CD4-positive, alpha-beta T cell (primary cell): ENCODE data around the gene MLEC. TPM values are rescaled to one million over a fixed set of nuclear protein-coding genes. Genes with fewer than 3 reads are reported as not detected.

Experiments used
- ATAC-seq: fragments of 200-7000 bp; cut with Tn5 transposase; one replicate; pipeline ENCODE4 v1.10.0; 2022; ENCODE audit warnings: mild to moderate bottlenecking; ENCODE audit not compliant: poor library complexity
- CTCF ChIA-PET: fragments of 350-600 bp; sonication (Branson Sonifier 250); formaldehyde crosslinking; loops from one replicate; lab custom pipeline; 2021; ENCODE audit warnings: antibody characterized with exemption, inconsistent platforms; lab: Charles Lee
- POLR2A ChIA-PET: fragments of 350-600 bp; sonication (Branson Sonifier 250); formaldehyde crosslinking; loops from one replicate; lab custom pipeline; 2021; ENCODE audit warnings: antibody characterized with exemption, inconsistent platforms; lab: Charles Lee
- DNase-seq, 14 experiments: peaks; one replicate each; pipeline ENCODE4 v3.0.0-alpha.2; 2013 to 2020; ENCODE audit warnings: mixed read lengths in 2 of 14
- H3K27ac ChIP-seq, 2 donors: one replicate each; pipeline versions ENCODE4 v1.5.1 to v1.7.0; 2013; ENCODE audit warnings: low read length in 2 of 2, low read depth in 1 of 2, mild to moderate bottlenecking in 1 of 2
- H3K27me3 ChIP-seq, 2 experiments: 1 replicate in 1 of 2; 2 replicates in 1 of 2; pipeline versions ENCODE4 v1.6.1 to v1.7.0; 2013; ENCODE audit warnings: low read length in 2 of 2, control low read depth in 1 of 2, mild to moderate bottlenecking in 1 of 2, moderate library complexity in 1 of 2; ENCODE audit not compliant: insufficient read depth in 2 of 2, control insufficient read depth in 1 of 2
- H3K36me3 ChIP-seq: one replicate; pipeline ENCODE4 v1.6.1; 2013; ENCODE audit warnings: low read length, control low read depth; ENCODE audit not compliant: insufficient read depth
- H3K4me1 ChIP-seq: one replicate; pipeline ENCODE4 v1.6.1; 2013; ENCODE audit warnings: low read length, control low read depth; ENCODE audit not compliant: insufficient read depth
- H3K4me3 ChIP-seq: one replicate; pipeline ENCODE4 v1.5.1; 2013; ENCODE audit warnings: mild to moderate bottlenecking, low read length, moderate library complexity
- H3K9me3 ChIP-seq, 2 experiments: 1 replicate in 1 of 2; 2 replicates in 1 of 2; pipeline versions ENCODE4 v1.6.1 to v1.7.0; 2013; ENCODE audit warnings: low read length in 2 of 2, mild to moderate bottlenecking in 2 of 2, control low read depth in 1 of 2, moderate library complexity in 1 of 2; ENCODE audit not compliant: control insufficient read depth in 1 of 2, insufficient read depth in 1 of 2
- H3K27ac Mint-ChIP-seq: one replicate; pipeline ENCODE4 v1.8.0; 2020; ENCODE audit warnings: mixed read lengths
- H3K27me3 Mint-ChIP-seq: one replicate; pipeline ENCODE4 v1.8.0; 2021; ENCODE audit warnings: mixed read lengths
- H3K36me3 Mint-ChIP-seq: one replicate; pipeline ENCODE4 v1.8.0; 2021; ENCODE audit warnings: low read depth, mixed read lengths
- H3K4me1 Mint-ChIP-seq: one replicate; pipeline ENCODE4 v1.8.0; 2021; ENCODE audit warnings: low read depth, mixed read lengths
- H3K4me3 Mint-ChIP-seq: one replicate; pipeline ENCODE4 v1.8.0; 2020; ENCODE audit warnings: mild to moderate bottlenecking, mixed read lengths
- H3K9me3 Mint-ChIP-seq: one replicate; pipeline ENCODE4 v1.8.0; 2020; ENCODE audit warnings: mixed read lengths
- CTCF ChIP-seq: fragments of 200-600 bp; IDR thresholded peaks from one replicate; pipeline ENCODE4 v1.8.0; 2022; ENCODE audit warnings: antibody characterized with exemption, mild to moderate bottlenecking
- intact Hi-C, 2 experiments: fragments of 100-400 bp; cut with DNase I in 1 of 2; cut with micrococcal nuclease in 1 of 2; formaldehyde crosslinking; loops; one replicate each; pipeline versions ENCODE4 v1.15.1 to v1.9.0; 2023 to 2025; cut with DNase I, micrococcal nuclease
- total RNA-seq, 174 experiments: library from RNA in 2 of 174; stranded (reverse) in 2 of 174; gene quantifications; one replicate each; pipeline ENCODE4 v1.2.3 and lab custom pipeline; 2021 to 2026

The MLEC gene
- total RNA-seq, 2 experiments from 2014 or later: 20.7 to 22.1 TPM

- H3K4me3 ChIP-seq: no peak overlapping the region
- DNase-seq (no peak), ATAC-seq (no peak)
- Mint-ChIP-seq H3K4me1 (peaks cover 13% of the 10 kb centered on the region), H3K27me3 (no peaks in the 10 kb centered on the region), H3K4me3 (no peak overlapping the region), H3K27ac (no peak overlapping the region), H3K36me3 (peaks cover 71% of the 10 kb centered on the region), H3K9me3 (no peaks in the 10 kb centered on the region)
- H3K27ac ChIP-seq: no peak overlapping the region
- H3K36me3 ChIP-seq: peaks cover 62% of the 10 kb centered on the region
- H3K4me1 ChIP-seq: peaks cover 8% of the 10 kb centered on the region
- intact Hi-C loops: no loop called here
- TF ChIP-seq CTCF: no peak
- ChIA-PET POLR2A (no interaction called here), CTCF (interaction anchor here (0.9 to 1.9 kb wide), 2 partner anchors 18 to 73 kb away, joined by 3 to 7 read pairs; no protein-coding TSS in a partner anchor)
- H3K27me3 ChIP-seq: no peaks in the 10 kb centered on the region
- no peaks in the 10 kb centered on the region for H3K9me3 ChIP-seq
These were observed 33.5 kb downstream of the MLEC start for GRCh38 chr12:120720234-120720986.

- Histone ChIP-seq H3K9me3 (no peaks in the 10 kb centered on the region), H3K4me1 (peaks cover 13% of the 10 kb centered on the region), H3K36me3 (peaks cover 56% of the 10 kb centered on the region), H3K4me3 (no peak overlapping the region), H3K27me3 (no peaks in the 10 kb centered on the region), H3K27ac (no peak overlapping the region)
- peaks cover 68% of the 10 kb centered on the region for H3K36me3 Mint-ChIP-seq
- DNase-seq (no peak), ATAC-seq (no peak)
- intact Hi-C loops: no loop called here
- H3K27me3 Mint-ChIP-seq: no peaks in the 10 kb centered on the region
- no peak overlapping the region for H3K4me3 Mint-ChIP-seq
- H3K27ac Mint-ChIP-seq: no peak overlapping the region
- peaks cover 17% of the 10 kb centered on the region for H3K4me1 Mint-ChIP-seq
- ChIA-PET POLR2A (no interaction called here), CTCF (interaction anchor here (1.9 kb wide), 1 partner anchor 74 kb away, joined by 7 read pairs; no protein-coding TSS in a partner anchor)
- TF ChIP-seq CTCF: no peak
- no peaks in the 10 kb centered on the region for H3K9me3 Mint-ChIP-seq
These were observed 34.2 kb downstream of the MLEC start for GRCh38 chr12:120720987-120721801.

- DNase-seq (no peak), ATAC-seq (no peak)
- TF ChIP-seq CTCF: no peak
- no peak overlapping the region for H3K4me3 ChIP-seq
- Mint-ChIP-seq H3K4me3 (no peak overlapping the region), H3K9me3 (no peaks in the 10 kb centered on the region), H3K36me3 (peaks cover 64% of the 10 kb centered on the region), H3K4me1 (peaks cover 17% of the 10 kb centered on the region), H3K27ac (no peak overlapping the region), H3K27me3 (no peaks in the 10 kb centered on the region)
- intact Hi-C loops: no loop called here
- H3K27ac ChIP-seq: no peak overlapping the region
- POLR2A ChIA-PET: no interaction called here
- H3K36me3 ChIP-seq: peaks cover 49% of the 10 kb centered on the region
- CTCF ChIA-PET: no interaction called here
- H3K9me3 ChIP-seq: no peaks in the 10 kb centered on the region
- H3K4me1 ChIP-seq: peaks cover 20% of the 10 kb centered on the region
- H3K27me3 ChIP-seq: no peaks in the 10 kb centered on the region
These were observed 34.9 kb downstream of the MLEC start for GRCh38 chr12:120721866-120722265.
